ENCODE results near the gene FKBP2. TPM values are rescaled to one million over a fixed set of nuclear protein-coding genes. Genes with fewer than 3 reads are reported as not detected.

The FKBP2 gene
- total RNA-seq, result 36.6 and 37.1 TPM in 2 replicates

GRCh38 chr11:64240435-64241240, at the start of gene FKBP2:
Gene FKBP2 (plus strand): TSS chr11:64241095. CDS start chr11:64242388, 1,293 bp downstream.
- Mint-ChIP-seq H3K4me1 (ENCODE audit: low read depth) (peaks cover 20% of the 10 kb centered on the region), H3K27me3 (ENCODE audit: low read depth) (no peaks in the 10 kb centered on the region)
- intact Hi-C loops (cut with micrococcal nuclease), result loop anchor here (1.0 to 2.0 kb wide), 7 partner anchors 14 to 77 kb away; partner anchors contain the start of genes BAD, ESRRA, FERMT3 and GPR137

GRCh38 chr11:64192434-64192833, 48.5 kb upstream of the FKBP2 start:
- peaks cover 20% of the 10 kb centered on the region for H3K4me1 Mint-ChIP-seq (ENCODE audit: low read depth)
- intact Hi-C loops (cut with micrococcal nuclease), result no loop called here
- no peaks in the 10 kb centered on the region for H3K9me3 Mint-ChIP-seq
- H3K36me3 Mint-ChIP-seq (ENCODE audit: low read depth), result peaks cover 84% of the 10 kb centered on the region
- no peak overlapping the region for H3K27ac Mint-ChIP-seq
- no peaks in the 10 kb centered on the region for H3K27me3 Mint-ChIP-seq (ENCODE audit: low read depth)
- H3K4me3 Mint-ChIP-seq (ENCODE audit: low read depth), result no peak overlapping the region
- no peak for DNase-seq (ENCODE audit: low spot score)

More at GRCh38 chr11:64240435-64241240, at the start of gene FKBP2:
- Mint-ChIP-seq H3K9me3 (no peaks in the 10 kb centered on the region), H3K36me3 (ENCODE audit: low read depth) (peaks cover 45% of the 10 kb centered on the region), H3K4me3 (ENCODE audit: low read depth) (peak within 1 kb of the TSS; percentile 94), H3K27ac (peak within 1 kb of the TSS; percentile 93)
- peak; percentile 98 for DNase-seq (ENCODE audit: low spot score)

- H3K4me3 Mint-ChIP-seq (ENCODE audit: low read depth), result no peak overlapping the region
- peaks cover 8% of the 10 kb centered on the region for H3K4me1 Mint-ChIP-seq (ENCODE audit: low read depth)
- peaks cover 80% of the 10 kb centered on the region for H3K36me3 Mint-ChIP-seq (ENCODE audit: low read depth)
- intact Hi-C loops (cut with micrococcal nuclease), result no loop called here
- H3K9me3 Mint-ChIP-seq, result no peaks in the 10 kb centered on the region
- H3K27me3 Mint-ChIP-seq (ENCODE audit: low read depth), result no peaks in the 10 kb centered on the region
- no peak overlapping the region for H3K27ac Mint-ChIP-seq
- DNase-seq (ENCODE audit: low spot score), result no peak
Measured at GRCh38 chr11:64196626-64197025, 44.3 kb upstream of the FKBP2 start.

GRCh38 chr11:64198511-64198910, 42.4 kb upstream of the FKBP2 start:
- DNase-seq (ENCODE audit: low spot score), result no peak
- H3K9me3 Mint-ChIP-seq, result no peaks in the 10 kb centered on the region
- peaks cover 81% of the 10 kb centered on the region for H3K36me3 Mint-ChIP-seq (ENCODE audit: low read depth)
- peaks cover 10% of the 10 kb centered on the region for H3K4me1 Mint-ChIP-seq (ENCODE audit: low read depth)
- no peaks in the 10 kb centered on the region for H3K27me3 Mint-ChIP-seq (ENCODE audit: low read depth)
- H3K4me3 Mint-ChIP-seq (ENCODE audit: low read depth), result no peak overlapping the region
- no peak overlapping the region for H3K27ac Mint-ChIP-seq
- intact Hi-C loops (cut with micrococcal nuclease), result no loop called here

GRCh38 chr11:64201543-64201942, 39.4 kb upstream of the FKBP2 start:
- no peak for DNase-seq (ENCODE audit: low spot score)
- Mint-ChIP-seq H3K36me3 (ENCODE audit: low read depth) (peaks cover 81% of the 10 kb centered on the region), H3K27me3 (ENCODE audit: low read depth) (no peaks in the 10 kb centered on the region), H3K27ac (no peak overlapping the region), H3K9me3 (no peaks in the 10 kb centered on the region), H3K4me1 (ENCODE audit: low read depth) (peaks cover 20% of the 10 kb centered on the region), H3K4me3 (ENCODE audit: low read depth) (no peak overlapping the region)
- intact Hi-C loops (cut with micrococcal nuclease), result no loop called here

GRCh38 chr11:64202992-64203391, 37.9 kb upstream of the FKBP2 start:
- H3K27me3 Mint-ChIP-seq (ENCODE audit: low read depth), result no peaks in the 10 kb centered on the region
- H3K4me1 Mint-ChIP-seq (ENCODE audit: low read depth), result peaks cover 17% of the 10 kb centered on the region
- no peak overlapping the region for H3K27ac Mint-ChIP-seq
- DNase-seq (ENCODE audit: low spot score), result no peak
- H3K4me3 Mint-ChIP-seq (ENCODE audit: low read depth), result no peak overlapping the region
- intact Hi-C loops (cut with micrococcal nuclease), result no loop called here
- no peaks in the 10 kb centered on the region for H3K9me3 Mint-ChIP-seq
- H3K36me3 Mint-ChIP-seq (ENCODE audit: low read depth), result peaks cover 83% of the 10 kb centered on the region

- H3K27me3 Mint-ChIP-seq (ENCODE audit: low read depth), result no peaks in the 10 kb centered on the region
- intact Hi-C loops (cut with micrococcal nuclease), result loop anchor here (1.0 kb wide), 1 partner anchor 101 kb away; no protein-coding TSS in a partner anchor
- H3K4me1 Mint-ChIP-seq (ENCODE audit: low read depth), result peaks cover 17% of the 10 kb centered on the region
- H3K4me3 Mint-ChIP-seq (ENCODE audit: low read depth), result no peak overlapping the region
- H3K27ac Mint-ChIP-seq, result no peak overlapping the region
- no peak for DNase-seq (ENCODE audit: low spot score)
- peaks cover 88% of the 10 kb centered on the region for H3K36me3 Mint-ChIP-seq (ENCODE audit: low read depth)
- no peaks in the 10 kb centered on the region for H3K9me3 Mint-ChIP-seq
Measured at GRCh38 chr11:64203421-64204079, 37.3 kb upstream of the FKBP2 start.

- intact Hi-C loops (cut with micrococcal nuclease), result loop anchor here (1.0 kb wide), 1 partner anchor 100 kb away; no protein-coding TSS in a partner anchor
- no peak overlapping the region for H3K27ac Mint-ChIP-seq
- H3K27me3 Mint-ChIP-seq (ENCODE audit: low read depth), result no peaks in the 10 kb centered on the region
- peaks cover 89% of the 10 kb centered on the region for H3K36me3 Mint-ChIP-seq (ENCODE audit: low read depth)
- no peak for DNase-seq (ENCODE audit: low spot score)
- H3K9me3 Mint-ChIP-seq, result no peaks in the 10 kb centered on the region
- H3K4me1 Mint-ChIP-seq (ENCODE audit: low read depth), result peaks cover 19% of the 10 kb centered on the region
- no peak overlapping the region for H3K4me3 Mint-ChIP-seq (ENCODE audit: low read depth)
Measured at GRCh38 chr11:64204080-64204440, 36.8 kb upstream of the FKBP2 start.

GRCh38 chr11:64204464-64204989, 36.4 kb upstream of the FKBP2 start:
- H3K4me3 Mint-ChIP-seq (ENCODE audit: low read depth), result peak overlapping the region; percentile 75
- H3K9me3 Mint-ChIP-seq, result no peaks in the 10 kb centered on the region
- no peaks in the 10 kb centered on the region for H3K27me3 Mint-ChIP-seq (ENCODE audit: low read depth)
- intact Hi-C loops (cut with micrococcal nuclease), result loop anchor here (1.0 kb wide), 1 partner anchor 100 kb away; no protein-coding TSS in a partner anchor
- DNase-seq (ENCODE audit: low spot score), result peak; percentile 67
- H3K27ac Mint-ChIP-seq, result peak overlapping the region; percentile 81
- peaks cover 91% of the 10 kb centered on the region for H3K36me3 Mint-ChIP-seq (ENCODE audit: low read depth)
- peaks cover 21% of the 10 kb centered on the region for H3K4me1 Mint-ChIP-seq (ENCODE audit: low read depth)

GRCh38 chr11:64206457-64207255, 34.2 kb upstream of the FKBP2 start, which contains the start of gene FERMT3:
Gene FERMT3 (plus strand): TSS chr11:64206721. CDS start chr11:64207365, 644 bp downstream.
- Mint-ChIP-seq H3K4me1 (ENCODE audit: low read depth) (peaks cover 25% of the 10 kb centered on the region), H3K27me3 (ENCODE audit: low read depth) (no peaks in the 10 kb centered on the region), H3K9me3 (no peaks in the 10 kb centered on the region), H3K4me3 (ENCODE audit: low read depth) (peak within 1 kb of the TSS; percentile 92), H3K36me3 (ENCODE audit: low read depth) (peaks cover 90% of the 10 kb centered on the region), H3K27ac (peak within 1 kb of the TSS; percentile 95)
- peak; percentile 74 for DNase-seq (ENCODE audit: low spot score)
- intact Hi-C loops (cut with micrococcal nuclease), result loop anchor here (1.0 to 5.0 kb wide), 5 partner anchors 19 to 151 kb away; partner anchors contain the start of genes FKBP2, NUDT22, RPS6KA4 and TRPT1

- Mint-ChIP-seq H3K36me3 (ENCODE audit: low read depth) (peaks cover 92% of the 10 kb centered on the region), H3K27ac (peak overlapping the region; percentile 95), H3K9me3 (no peaks in the 10 kb centered on the region), H3K4me1 (ENCODE audit: low read depth) (peaks cover 26% of the 10 kb centered on the region), H3K4me3 (ENCODE audit: low read depth) (peak overlapping the region; percentile 92), H3K27me3 (ENCODE audit: low read depth) (no peaks in the 10 kb centered on the region)
- peak; percentile 73 for DNase-seq (ENCODE audit: low spot score)
- intact Hi-C loops (cut with micrococcal nuclease), result loop anchor here (1.0 to 5.0 kb wide), 5 partner anchors 19 to 150 kb away; partner anchors contain the start of genes FKBP2, NUDT22, RPS6KA4 and TRPT1
Measured at GRCh38 chr11:64207256-64208085, 33.4 kb upstream of the FKBP2 start.
